HepG2 (cell line): ENCODE data around the gene SCIN. TPM values are rescaled to one million over a fixed set of nuclear protein-coding genes. Genes with fewer than 3 reads are reported as not detected.

ENCODE experiments used
- AGO2 ChIP-seq: fragments of 200-400 bp; formaldehyde crosslinking; optimal IDR thresholded peaks from 2 replicates; pipeline ENCODE3; 2017; ENCODE audit warnings: mild to moderate bottlenecking, low read depth, low read length, moderate library complexity
- CENPT ChIP-seq: sonication (generic); formaldehyde crosslinking; IDR thresholded peaks from 2 replicates; pipeline ENCODE4 v1.8.0; 2022; ENCODE audit warnings: low read depth, mild to moderate bottlenecking, moderate library complexity, missing genetic modification reagents
- CREB1 ChIP-seq, 2 experiments: fragments of 450-650 bp in 1 of 2; IDR thresholded peaks; 2 replicates each; pipeline ENCODE4 v1.6.1; 2016 to 2017; ENCODE audit warnings: control low read depth in 1 of 2, mild to moderate bottlenecking in 1 of 2, missing compliant biosample characterization in 1 of 2, missing genetic modification characterization in 1 of 2
- GATA4 ChIP-seq: sonication (generic); IDR thresholded peaks from 2 replicates; pipeline ENCODE4 v1.6.1; 2016; ENCODE audit warnings: antibody characterized with exemption, low read depth, borderline replicate concordance
- JDP2 ChIP-seq: sonication (generic); formaldehyde crosslinking; IDR thresholded peaks from 2 replicates; pipeline ENCODE4 v1.8.1; 2022; ENCODE audit warnings: missing genetic modification reagents, borderline replicate concordance
- JUNB ChIP-seq: sonication (generic); formaldehyde crosslinking; IDR thresholded peaks from 2 replicates; pipeline ENCODE4 v1.8.0; 2022; ENCODE audit warnings: missing genetic modification reagents, mild to moderate bottlenecking, borderline replicate concordance
- MEIS1 ChIP-seq: sonication (generic); formaldehyde crosslinking; IDR thresholded peaks from 2 replicates; pipeline ENCODE4 v1.9.0; 2021; ENCODE audit warnings: mild to moderate bottlenecking, missing genetic modification reagents, moderate library complexity, borderline replicate concordance
- MYC ChIP-seq: sonication (generic); formaldehyde crosslinking; IDR thresholded peaks from 2 replicates; pipeline ENCODE4 v1.9.0; 2021; ENCODE audit warnings: missing genetic modification reagents, borderline replicate concordance
- MYNN ChIP-seq: sonication (generic); formaldehyde crosslinking; IDR thresholded peaks from 2 replicates; pipeline ENCODE4 v1.4.0; 2020; ENCODE audit warnings: mild to moderate bottlenecking, low read depth, missing genetic modification reagents
- NFIC ChIP-seq: IDR thresholded peaks from 2 replicates; pipeline ENCODE4 v1.6.1; 2012; ENCODE audit warnings: mild to moderate bottlenecking, low read length, inconsistent platforms
- SMARCE1 ChIP-seq: fragments of 450-650 bp; IDR thresholded peaks from 2 replicates; pipeline ENCODE4 v1.6.1; 2017; ENCODE audit warnings: borderline replicate concordance
- SNRNP70 ChIP-seq: fragments of 200-400 bp; formaldehyde crosslinking; IDR thresholded peaks from 2 replicates; pipeline ENCODE4 v1.6.1; 2017; ENCODE audit warnings: mild to moderate bottlenecking, low read depth, low read length, moderate library complexity
- SPEN ChIP-seq: sonication (generic); formaldehyde crosslinking; IDR thresholded peaks from 2 replicates; pipeline ENCODE4 v1.5.1; 2020; ENCODE audit warnings: low read depth, mild to moderate bottlenecking, missing genetic modification reagents
- ZNF382 ChIP-seq: sonication (generic); formaldehyde crosslinking; IDR thresholded peaks from 2 replicates; pipeline ENCODE4 v1.5.0; 2020; ENCODE audit warnings: missing genetic modification reagents, mild to moderate bottlenecking, borderline replicate concordance
- ZNF431 ChIP-seq: sonication (generic); formaldehyde crosslinking; IDR thresholded peaks from 2 replicates; pipeline ENCODE4 v1.9.0; 2022; ENCODE audit warnings: missing genetic modification reagents, low read depth, mild to moderate bottlenecking, borderline replicate concordance
- ZNF577 ChIP-seq: sonication (generic); formaldehyde crosslinking; IDR thresholded peaks from 2 replicates; pipeline ENCODE4 v1.4.0; 2020; ENCODE audit warnings: mild to moderate bottlenecking, low read depth, missing genetic modification reagents, borderline replicate concordance
- ZNF639 ChIP-seq: conservative IDR thresholded peaks from 2 replicates; pipeline ENCODE4 v1.6.1; 2018; ENCODE audit warnings: missing genetic modification reagents
- ZNF772 ChIP-seq: sonication (generic); formaldehyde crosslinking; IDR thresholded peaks from 2 replicates; pipeline ENCODE4 v1.5.0; 2020; ENCODE audit warnings: mild to moderate bottlenecking, missing genetic modification reagents
- polyA plus RNA-seq, 8 experiments: library from polyadenylated mRNA; depleted of rRNA in 3 of 8; stranded (reverse) in 7 of 8; unstranded in 1 of 8; fragments of >200 nt; fragmentation: Illumina TruSeq in 4 of 8; extraction: Trizol in 4 of 8; gene quantifications; 2 replicates each; pipeline versions ENCODE4 v1.2.1 to v1.2.3, GENCODE V29; 2011 to 2016; ENCODE audit warnings: low read depth in 4 of 8, missing spikeins in 1 of 8, mixed read lengths in 1 of 8; ENCODE audit not compliant: insufficient read depth in 1 of 8
- total RNA-seq, 5 experiments: library from RNA; depleted of rRNA; stranded (reverse); fragments of >200 nt; fragmentation: Illumina TruSeq; extraction: Trizol; gene quantifications; 2 replicates each; pipeline ENCODE4 v1.2.3, GENCODE V29; 2016; ENCODE audit warnings: low read depth in 1 of 5
- TF ChIP-seq, protein P1 (sequence below): IDR thresholded peaks from 2 replicates; pipeline ENCODE4 v1.6.1; 2016; ENCODE audit warnings: low read depth, control low read depth
- TF ChIP-seq, protein P2 (sequence below): IDR thresholded peaks from 2 replicates; pipeline ENCODE4 v1.6.1; 2016; ENCODE audit warnings: control low read depth
- TF ChIP-seq, protein P3 (sequence below): sonication (generic); IDR thresholded peaks from 2 replicates; pipeline ENCODE4 v1.6.1; 2016; ENCODE audit warnings: low read depth, borderline replicate concordance
- TF ChIP-seq, protein P4 (sequence below): sonication (generic); formaldehyde crosslinking; IDR thresholded peaks from 2 replicates; pipeline ENCODE4 v1.4.0; 2020; ENCODE audit warnings: mild to moderate bottlenecking, missing genetic modification reagents, borderline replicate concordance

Gene SCIN
- total and polyA plus RNA-seq, 2 of the 13 experiments (the other 11 are each of a cell fraction or from before 2014, with no cell fraction given), result not detected

GRCh38 chr7:12686891-12687717 is 116.6 kb downstream of the SCIN start, which contains the start of gene ARL4A (continued):
- TF ChIP-seq JUNB (CRISPR knock-in tag) (no peak), MYNN (CRISPR knock-in tag) (peak; percentile 44; the same call in 1 of the 2 replicates), MYC (CRISPR knock-in tag) (0 out of 2 replicates have a peak, but pooled peaks have one; percentile 65), ZNF577 (CRISPR knock-in tag) (no peak), SPEN (CRISPR knock-in tag) (no peak; the same call in 1 of the 2 replicates), AGO2 (peak; percentile 93), CENPT (no peak), JDP2 (no peak; the same call in 1 of the 2 replicates), SMARCE1 (no peak), ZNF382 (CRISPR knock-in tag) (no peak), NFIC (no peak), ZNF772 (0 out of 2 replicates have a peak, but pooled peaks have one; percentile 4), ZNF639 (0 out of 2 replicates have a peak, but pooled peaks have one; percentile 24), CREB1 (IDR thresholded peaks at IDR 0.05) (peak; percentile 76), CREB1 (CRISPR knock-in tag; IDR thresholded peaks at IDR 0.05) (no peak), GATA4 (peak; percentile 51; the same call in 1 of the 2 replicates), MEIS1 (CRISPR knock-in tag) (peak; percentile 62; the same call in 1 of the 2 replicates), SNRNP70 (no peak), ZNF431 (CRISPR knock-in tag) (peak; percentile 41)
- TF ChIP-seq, protein P1, sequence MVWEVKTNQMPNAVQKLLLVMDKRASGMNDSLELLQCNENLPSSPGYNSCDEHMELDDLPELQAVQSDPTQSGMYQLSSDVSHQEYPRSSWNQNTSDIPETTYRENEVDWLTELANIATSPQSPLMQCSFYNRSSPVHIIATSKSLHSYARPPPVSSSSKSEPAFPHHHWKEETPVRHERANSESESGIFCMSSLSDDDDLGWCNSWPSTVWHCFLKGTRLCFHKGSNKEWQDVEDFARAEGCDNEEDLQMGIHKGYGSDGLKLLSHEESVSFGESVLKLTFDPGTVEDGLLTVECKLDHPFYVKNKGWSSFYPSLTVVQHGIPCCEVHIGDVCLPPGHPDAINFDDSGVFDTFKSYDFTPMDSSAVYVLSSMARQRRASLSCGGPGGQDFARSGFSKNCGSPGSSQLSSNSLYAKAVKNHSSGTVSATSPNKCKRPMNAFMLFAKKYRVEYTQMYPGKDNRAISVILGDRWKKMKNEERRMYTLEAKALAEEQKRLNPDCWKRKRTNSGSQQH, result 0 out of 2 replicates have a peak, but pooled peaks have one; percentile 42
- TF ChIP-seq, protein P2, sequence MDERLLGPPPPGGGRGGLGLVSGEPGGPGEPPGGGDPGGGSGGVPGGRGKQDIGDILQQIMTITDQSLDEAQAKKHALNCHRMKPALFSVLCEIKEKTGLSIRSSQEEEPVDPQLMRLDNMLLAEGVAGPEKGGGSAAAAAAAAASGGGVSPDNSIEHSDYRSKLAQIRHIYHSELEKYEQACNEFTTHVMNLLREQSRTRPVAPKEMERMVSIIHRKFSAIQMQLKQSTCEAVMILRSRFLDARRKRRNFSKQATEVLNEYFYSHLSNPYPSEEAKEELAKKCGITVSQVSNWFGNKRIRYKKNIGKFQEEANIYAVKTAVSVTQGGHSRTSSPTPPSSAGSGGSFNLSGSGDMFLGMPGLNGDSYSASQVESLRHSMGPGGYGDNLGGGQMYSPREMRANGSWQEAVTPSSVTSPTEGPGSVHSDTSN (CRISPR knock-in tag), result peak; percentile 96
- TF ChIP-seq, protein P3, sequence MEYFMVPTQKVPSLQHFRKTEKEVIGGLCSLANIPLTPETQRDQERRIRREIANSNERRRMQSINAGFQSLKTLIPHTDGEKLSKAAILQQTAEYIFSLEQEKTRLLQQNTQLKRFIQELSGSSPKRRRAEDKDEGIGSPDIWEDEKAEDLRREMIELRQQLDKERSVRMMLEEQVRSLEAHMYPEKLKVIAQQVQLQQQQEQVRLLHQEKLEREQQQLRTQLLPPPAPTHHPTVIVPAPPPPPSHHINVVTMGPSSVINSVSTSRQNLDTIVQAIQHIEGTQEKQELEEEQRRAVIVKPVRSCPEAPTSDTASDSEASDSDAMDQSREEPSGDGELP, result no peak; the same call in 1 of the 2 replicates
- TF ChIP-seq, protein P4, sequence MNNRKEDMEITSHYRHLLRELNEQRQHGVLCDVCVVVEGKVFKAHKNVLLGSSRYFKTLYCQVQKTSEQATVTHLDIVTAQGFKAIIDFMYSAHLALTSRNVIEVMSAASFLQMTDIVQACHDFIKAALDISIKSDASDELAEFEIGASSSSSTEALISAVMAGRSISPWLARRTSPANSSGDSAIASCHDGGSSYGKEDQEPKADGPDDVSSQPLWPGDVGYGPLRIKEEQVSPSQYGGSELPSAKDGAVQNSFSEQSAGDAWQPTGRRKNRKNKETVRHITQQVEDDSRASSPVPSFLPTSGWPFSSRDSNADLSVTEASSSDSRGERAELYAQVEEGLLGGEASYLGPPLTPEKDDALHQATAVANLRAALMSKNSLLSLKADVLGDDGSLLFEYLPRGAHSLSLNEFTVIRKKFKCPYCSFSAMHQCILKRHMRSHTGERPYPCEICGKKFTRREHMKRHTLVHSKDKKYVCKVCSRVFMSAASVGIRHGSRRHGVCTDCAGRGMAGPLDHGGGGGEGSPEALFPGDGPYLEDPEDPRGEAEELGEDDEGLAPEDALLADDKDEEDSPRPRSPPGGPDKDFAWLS (CRISPR knock-in tag), result no peak; the same call in 1 of the 2 replicates
